GM10248 (cell line): ENCODE results near the gene FBXO28.

Source experiments
- CTCF ChIA-PET: fragments of 300-600 bp; sonication (Branson Sonifier 250); formaldehyde crosslinking; extraction: SDS; loops from one replicate; lab custom pipeline; 2021; ENCODE audit warnings: antibody characterized with exemption; lab: Yijun Ruan, JAX
- POLR2A ChIA-PET: fragments of 350-650 bp; sonication (Branson Sonifier 250); formaldehyde crosslinking; extraction: SDS; loops from one replicate; lab custom pipeline; 2020; ENCODE audit warnings: antibody characterized with exemption; lab: Yijun Ruan, JAX
- DNase-seq: peaks from one replicate; pipeline ENCODE4 v3.0.0; 2012; ENCODE audit errors: extremely low spot score
- TF ChIP-seq, protein P1 (sequence below): IDR thresholded peaks from 2 replicates; pipeline ENCODE4 v1.5.1; 2012; ENCODE audit warnings: mild to moderate bottlenecking, low read depth; ENCODE audit errors: extremely low read depth, missing control alignments, control extremely low read depth

FBXO28 gene

DNA sequence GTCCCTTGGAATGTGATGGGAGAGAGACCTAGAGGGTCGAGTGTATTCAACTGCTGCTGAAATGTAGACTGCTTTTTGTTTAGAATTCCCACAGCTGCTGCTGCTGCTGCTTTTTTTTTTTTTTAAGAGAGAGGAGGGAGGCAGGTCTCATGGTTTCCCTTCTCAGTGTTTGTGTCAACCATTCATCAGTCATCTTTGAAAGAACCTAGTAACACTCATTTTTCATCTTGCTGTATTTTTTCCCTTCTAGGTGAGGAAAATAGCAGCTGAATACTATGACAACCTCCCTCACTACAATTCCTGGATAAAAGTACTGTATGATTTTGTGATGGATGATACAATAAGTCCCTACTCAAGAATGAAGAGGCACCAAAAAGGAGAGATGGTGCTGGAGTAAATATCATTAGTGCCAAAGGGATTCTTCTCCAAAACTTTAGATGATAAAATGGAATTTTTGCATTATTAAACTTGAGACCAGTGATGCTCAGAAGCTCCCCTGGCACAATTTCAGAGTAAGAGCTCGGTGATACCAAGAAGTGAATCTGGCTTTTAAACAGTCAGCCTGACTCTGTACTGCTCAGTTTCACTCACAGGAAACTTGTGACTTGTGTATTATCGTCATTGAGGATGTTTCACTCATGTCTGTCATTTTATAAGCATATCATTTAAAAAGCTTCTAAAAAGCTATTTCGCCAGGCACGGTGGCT, 78.3 kb downstream of the FBXO28 start:
- POLR2A ChIA-PET, result interaction anchor here (0.6 to 1.8 kb wide), 3 partner anchors 9 to 47 kb away, joined by 6 to 9 read pairs (median 8); partner anchors contain the start of gene DEGS1
- DNase-seq, result no peak
- CTCF ChIA-PET, result interaction anchor here (0.8 to 2.1 kb wide), 10 partner anchors 8 to 91 kb away, joined by 3 to 7 read pairs (median 4); partner anchors contain the start of gene DEGS1
- TF ChIP-seq, protein P1, sequence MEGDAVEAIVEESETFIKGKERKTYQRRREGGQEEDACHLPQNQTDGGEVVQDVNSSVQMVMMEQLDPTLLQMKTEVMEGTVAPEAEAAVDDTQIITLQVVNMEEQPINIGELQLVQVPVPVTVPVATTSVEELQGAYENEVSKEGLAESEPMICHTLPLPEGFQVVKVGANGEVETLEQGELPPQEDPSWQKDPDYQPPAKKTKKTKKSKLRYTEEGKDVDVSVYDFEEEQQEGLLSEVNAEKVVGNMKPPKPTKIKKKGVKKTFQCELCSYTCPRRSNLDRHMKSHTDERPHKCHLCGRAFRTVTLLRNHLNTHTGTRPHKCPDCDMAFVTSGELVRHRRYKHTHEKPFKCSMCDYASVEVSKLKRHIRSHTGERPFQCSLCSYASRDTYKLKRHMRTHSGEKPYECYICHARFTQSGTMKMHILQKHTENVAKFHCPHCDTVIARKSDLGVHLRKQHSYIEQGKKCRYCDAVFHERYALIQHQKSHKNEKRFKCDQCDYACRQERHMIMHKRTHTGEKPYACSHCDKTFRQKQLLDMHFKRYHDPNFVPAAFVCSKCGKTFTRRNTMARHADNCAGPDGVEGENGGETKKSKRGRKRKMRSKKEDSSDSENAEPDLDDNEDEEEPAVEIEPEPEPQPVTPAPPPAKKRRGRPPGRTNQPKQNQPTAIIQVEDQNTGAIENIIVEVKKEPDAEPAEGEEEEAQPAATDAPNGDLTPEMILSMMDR, result no peak

DNA sequence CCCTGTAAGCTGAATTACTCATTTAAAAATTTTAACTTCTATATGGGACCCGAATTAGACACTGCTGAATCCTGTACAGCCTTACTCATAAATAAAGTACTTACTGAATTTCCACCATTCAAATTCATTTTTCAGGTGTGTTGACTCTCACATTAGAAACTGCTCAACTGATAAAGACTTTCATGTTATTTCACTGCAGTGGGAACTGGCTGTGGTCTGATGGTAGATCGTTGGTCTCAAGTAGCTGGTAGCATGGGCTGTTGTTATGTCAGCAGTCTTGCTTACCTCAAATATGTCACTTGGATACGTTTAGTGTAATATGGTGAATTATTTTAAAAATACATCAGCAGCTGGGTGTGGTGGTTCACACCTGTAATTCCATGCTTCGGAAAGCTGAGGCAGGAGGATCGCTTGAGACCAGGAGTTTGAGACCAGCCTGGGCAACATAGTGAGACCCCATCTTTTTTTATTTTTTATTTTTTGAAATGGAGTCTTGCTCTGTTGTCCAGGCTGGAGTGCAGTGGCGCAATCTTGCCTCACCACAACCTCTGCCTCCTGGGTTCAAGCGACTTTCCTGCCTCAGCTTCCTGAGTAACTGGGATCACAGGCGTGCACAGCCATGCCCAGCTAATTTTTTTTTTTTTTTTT, 79.5 kb downstream of the FBXO28 start:
- POLR2A ChIA-PET, result interaction anchor here (1.8 kb wide), 1 partner anchor 10 kb away, joined by 9 read pairs; the partner anchor contains the start of gene DEGS1
- DNase-seq, result no peak
- TF ChIP-seq, protein P1, result no peak
- CTCF ChIA-PET, result interaction anchor here (1.2 to 2.1 kb wide), 8 partner anchors 9 to 31 kb away, joined by 3 to 7 read pairs (median 4); partner anchors contain the start of gene DEGS1

DNA sequence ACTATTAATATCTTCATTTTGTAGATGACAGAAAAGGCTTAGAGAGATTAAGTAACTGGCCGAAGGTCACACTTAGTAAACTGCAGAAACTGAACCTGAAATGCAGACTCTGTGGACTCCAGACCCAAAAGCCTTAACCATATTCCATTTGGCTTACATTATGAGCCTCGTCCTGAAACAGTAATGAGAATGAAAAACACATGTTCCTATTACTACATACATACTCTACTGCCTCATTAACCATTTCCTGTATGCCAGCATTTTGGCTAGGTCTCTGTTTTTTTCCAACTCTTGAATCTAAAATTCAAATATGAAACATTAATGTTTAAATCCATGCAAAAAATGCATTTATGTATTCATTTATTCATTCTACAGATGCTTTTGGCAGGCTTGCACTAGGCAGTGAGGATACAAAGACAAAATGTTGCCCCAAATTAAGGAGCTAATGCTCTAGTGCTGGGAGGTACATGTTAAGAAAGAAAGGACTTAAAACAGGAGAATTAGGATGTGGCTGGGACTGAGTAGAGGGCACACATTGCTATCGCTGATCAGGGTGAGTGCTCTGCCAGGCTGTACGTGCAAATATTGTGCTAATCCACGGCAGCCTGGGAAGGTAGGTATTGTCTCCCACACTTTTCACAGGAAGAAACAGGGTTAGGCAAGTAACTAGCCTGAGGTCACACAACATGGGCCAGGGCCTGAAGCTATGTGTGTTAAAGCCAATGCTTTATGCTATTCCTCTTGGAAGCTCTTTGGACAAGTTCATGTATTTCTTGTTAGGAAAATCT, 83.1 kb downstream of the FBXO28 start:
- TF ChIP-seq, protein P1, result no peak
- POLR2A ChIA-PET, result interaction anchor here (0.6 kb wide), 1 partner anchor 120 kb away, joined by 3 read pairs; no protein-coding TSS in a partner anchor
- CTCF ChIA-PET, result no interaction called here
- no peak for DNase-seq

DNA sequence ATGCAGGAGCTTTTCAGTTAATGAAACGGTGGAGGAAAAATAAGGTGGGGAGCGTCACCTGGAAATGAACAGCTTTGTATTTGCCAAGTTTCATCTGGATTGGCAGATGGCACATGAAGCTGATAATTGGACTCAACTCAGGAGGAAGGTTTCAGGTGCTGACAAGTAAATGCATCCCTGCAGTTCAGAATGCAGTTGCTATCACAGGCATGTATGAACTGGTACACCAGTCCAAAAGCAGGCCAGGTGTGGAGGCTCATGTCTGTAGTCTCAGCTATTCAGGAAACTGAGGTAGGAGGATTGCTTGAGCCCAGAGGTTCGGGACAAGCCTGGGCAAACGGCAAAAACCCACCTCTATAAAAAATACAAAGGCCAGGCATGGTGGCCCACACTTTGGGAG, 84.7 kb downstream of the FBXO28 start:
- ChIA-PET POLR2A (interaction anchor here (0.6 to 0.9 kb wide), 2 partner anchors 16 to 1411 kb away, joined by 5 to 6 read pairs; partner anchors contain the start of gene DEGS1), CTCF (interaction anchor here (1.2 kb wide), 1 partner anchor 21 kb away, joined by 3 read pairs; no protein-coding TSS in a partner anchor)
- no peak for DNase-seq
- TF ChIP-seq, protein P1, result no peak

DNA sequence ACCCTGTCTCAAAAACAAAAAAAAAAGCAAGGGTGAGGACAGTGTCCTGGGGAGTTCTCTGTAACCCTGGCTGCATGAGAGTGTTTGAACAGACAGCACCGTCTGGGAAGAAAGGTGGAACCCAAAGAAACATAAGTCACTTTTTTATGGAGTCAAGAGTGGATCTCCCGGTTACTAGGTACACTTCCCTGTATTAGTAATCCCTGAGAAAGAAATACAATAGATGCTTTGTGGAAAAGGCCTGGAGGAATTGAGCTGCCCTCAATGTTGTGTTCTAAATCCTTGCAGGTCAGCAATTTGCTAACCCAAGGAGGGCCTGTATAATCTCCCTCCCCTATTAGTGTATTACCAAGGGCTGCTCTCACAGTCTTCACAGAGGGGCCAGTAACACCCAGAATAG, 85.8 kb downstream of the FBXO28 start:
- TF ChIP-seq, protein P1, result no peak
- DNase-seq, result no peak
- CTCF ChIA-PET, result no interaction called here
- POLR2A ChIA-PET, result no interaction called here

DNA sequence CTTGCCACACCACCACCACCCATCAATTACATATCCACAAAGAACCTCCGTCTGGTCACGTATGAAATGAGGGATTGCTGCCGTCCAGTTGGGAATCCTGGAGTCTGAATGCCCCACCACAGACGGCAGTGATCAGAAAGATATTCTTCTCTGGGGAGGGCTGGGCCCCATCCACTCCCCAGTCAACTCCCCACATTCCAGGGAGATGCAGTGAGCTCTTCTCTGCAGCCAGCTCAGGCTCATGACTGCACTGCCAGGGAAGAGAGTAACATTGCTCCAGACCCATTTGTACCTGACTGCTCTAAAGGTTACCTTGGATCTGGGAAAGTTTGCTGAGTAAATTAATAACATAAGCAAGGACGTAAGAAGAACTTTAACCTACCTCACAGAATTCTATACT, 87.5 kb downstream of the FBXO28 start:
- ChIA-PET CTCF (no interaction called here), POLR2A (interaction anchor here (1.0 kb wide), 1 partner anchor 11 kb away, joined by 4 read pairs; no protein-coding TSS in a partner anchor)
- TF ChIP-seq, protein P1, result no peak
- DNase-seq, result no peak
